H9 (cell line): ENCODE data around the gene SDC3. TPM values are rescaled to one million over a fixed set of nuclear protein-coding genes. Genes with fewer than 3 reads are reported as not detected.

Experiments used
- DNase-seq: peaks from one replicate; pipeline ENCODE4 v3.0.0-alpha.2; 2017
- H2AFZ ChIP-seq: one replicate; pipeline ENCODE4 v1.6.1; 2013; ENCODE audit warnings: mild to moderate bottlenecking, low read length, control low read depth, moderate library complexity
- H2AK5ac ChIP-seq: 2 replicates; pipeline ENCODE4 v1.6.1; 2013; ENCODE audit warnings: low read length, control low read depth, mixed read lengths; ENCODE audit not compliant: insufficient read length
- H2BK120ac ChIP-seq: one replicate; pipeline ENCODE4 v1.6.1; 2013; ENCODE audit warnings: low read depth, mild to moderate bottlenecking, low read length, control low read depth, inconsistent platforms; ENCODE audit not compliant: poor library complexity, severe bottlenecking
- H2BK12ac ChIP-seq: 2 replicates; pipeline ENCODE4 v1.6.1; 2013; ENCODE audit warnings: low read length, control low read depth, mixed read lengths, low read depth; ENCODE audit not compliant: insufficient read length
- H2BK15ac ChIP-seq: 2 replicates; pipeline ENCODE4 v1.6.1; 2013; ENCODE audit warnings: low read depth, low read length, control low read depth
- H2BK20ac ChIP-seq: one replicate; pipeline ENCODE4 v1.6.1; 2013; ENCODE audit warnings: low read depth, mild to moderate bottlenecking, low read length, control low read depth, inconsistent platforms; ENCODE audit not compliant: poor library complexity, severe bottlenecking
- H2BK5ac ChIP-seq: 2 replicates; pipeline ENCODE4 v1.6.1; 2013; ENCODE audit warnings: low read length, control low read depth, mixed read lengths; ENCODE audit not compliant: insufficient read length
- H3K14ac ChIP-seq: 2 replicates; pipeline ENCODE4 v1.6.1; 2013; ENCODE audit warnings: low read length, control low read depth; ENCODE audit not compliant: insufficient read depth
- H3K18ac ChIP-seq: 2 replicates; pipeline ENCODE4 v1.6.1; 2013; ENCODE audit warnings: low read depth, mild to moderate bottlenecking, mixed read lengths, low read length, control low read depth; ENCODE audit not compliant: insufficient read length
- H3K23ac ChIP-seq: 2 replicates; pipeline ENCODE4 v1.6.1; 2013; ENCODE audit warnings: low read length, control low read depth, mixed read lengths, low read depth; ENCODE audit not compliant: insufficient read length
- H3K23me2 ChIP-seq: 2 replicates; pipeline ENCODE4 v1.6.1; 2013; ENCODE audit warnings: low read depth, mild to moderate bottlenecking, mixed read lengths, low read length, control low read depth; ENCODE audit not compliant: insufficient read length, poor library complexity, severe bottlenecking
- H3K27ac ChIP-seq: 2 replicates; pipeline ENCODE4 v1.5.1; 2013; ENCODE audit warnings: low read length, control low read depth, mixed read lengths, low read depth; ENCODE audit not compliant: insufficient read length
- H3K27me3 ChIP-seq: 2 replicates; pipeline ENCODE4 v1.6.1; 2013; ENCODE audit warnings: low read length, control low read depth, inconsistent platforms; ENCODE audit not compliant: insufficient read depth
- H3K4ac ChIP-seq: 2 replicates; pipeline ENCODE4 v1.6.1; 2013; ENCODE audit warnings: low read depth, mild to moderate bottlenecking, control low read depth, inconsistent platforms, low read length, moderate library complexity
- H3K4me1 ChIP-seq: 2 replicates; pipeline ENCODE4 v1.6.1; 2013; ENCODE audit warnings: low read length, control low read depth, inconsistent platforms; ENCODE audit not compliant: insufficient read depth
- H3K4me2 ChIP-seq: 2 replicates; pipeline ENCODE4 v1.6.1; 2013; ENCODE audit warnings: low read length, control low read depth, mixed read lengths; ENCODE audit not compliant: insufficient read length, insufficient read depth
- H3K56ac ChIP-seq: 2 replicates; pipeline ENCODE4 v1.6.1; 2013; ENCODE audit warnings: low read depth, mild to moderate bottlenecking, mixed read lengths, low read length, control low read depth; ENCODE audit not compliant: insufficient read length
- H3K79me1 ChIP-seq: 2 replicates; pipeline ENCODE4 v1.6.1; 2013; ENCODE audit warnings: low read depth, mild to moderate bottlenecking, moderate library complexity, low read length, control low read depth, inconsistent platforms; ENCODE audit not compliant: insufficient read depth, poor library complexity, severe bottlenecking
- H3K79me2 ChIP-seq: 2 replicates; pipeline ENCODE4 v1.6.1; 2013; ENCODE audit warnings: low read length, control low read depth, inconsistent platforms; ENCODE audit not compliant: insufficient read depth
- H3K9ac ChIP-seq: 2 replicates; pipeline ENCODE4 v1.6.1; 2013; ENCODE audit warnings: low read length, control low read depth, mixed read lengths; ENCODE audit not compliant: insufficient read length; ENCODE audit errors: extremely low read depth
- H3K9me3 ChIP-seq: one replicate; pipeline ENCODE4 v1.6.1; 2013; ENCODE audit warnings: low read depth, low read length, inconsistent platforms; ENCODE audit not compliant: control insufficient read depth
- H3T11ph ChIP-seq: one replicate; pipeline ENCODE4 v1.6.1; 2013; ENCODE audit warnings: mild to moderate bottlenecking, low read length, control low read depth, inconsistent platforms
- H4K20me1 ChIP-seq: one replicate; pipeline ENCODE4 v1.6.1; 2013; ENCODE audit not compliant: control insufficient read depth, insufficient read length, insufficient read depth
- H4K5ac ChIP-seq: 2 replicates; pipeline ENCODE4 v1.6.1; 2013; ENCODE audit warnings: low read depth, mild to moderate bottlenecking, mixed read lengths, low read length, control low read depth; ENCODE audit not compliant: insufficient read length
- H4K8ac ChIP-seq: replicated peaks from 2 replicates; pipeline ENCODE4 v1.6.1; 2013; ENCODE audit warnings: low read length, control low read depth, mixed read lengths, low read depth; ENCODE audit not compliant: insufficient read length
- H4K91ac ChIP-seq: 2 replicates; pipeline ENCODE4 v1.6.1; 2013; ENCODE audit warnings: low read depth, mild to moderate bottlenecking, moderate library complexity, mixed read lengths, low read length, control low read depth; ENCODE audit not compliant: insufficient read length
- H3K27ac Mint-ChIP-seq, 3 experiments: 2 replicates in 2 of 3; 3 replicates in 1 of 3; pipeline ENCODE4 v1.8.0; 2020 to 2021; ENCODE audit warnings: mixed read lengths in 3 of 3, mild to moderate bottlenecking in 1 of 3, moderate library complexity in 1 of 3
- H3K27me3 Mint-ChIP-seq: 2 replicates; pipeline ENCODE4 v1.8.0; 2021; ENCODE audit warnings: low read depth, mild to moderate bottlenecking, moderate library complexity, mixed read lengths
- H3K36me3 Mint-ChIP-seq, 3 experiments: 2 replicates in 2 of 3; 3 replicates in 1 of 3; pipeline ENCODE4 v1.8.0; 2020 to 2021; ENCODE audit warnings: low read depth in 3 of 3, mixed read lengths in 3 of 3; ENCODE audit not compliant: insufficient read depth in 1 of 3
- H3K4me1 Mint-ChIP-seq, 2 experiments: 2 replicates each; pipeline ENCODE4 v1.8.0; 2020; ENCODE audit warnings: mixed read lengths in 2 of 2
- H3K4me3 Mint-ChIP-seq, 2 experiments: 2 replicates in 1 of 2; 3 replicates in 1 of 2; pipeline ENCODE4 v1.8.0; 2020 to 2021; ENCODE audit warnings: mild to moderate bottlenecking in 2 of 2, mixed read lengths in 2 of 2, moderate library complexity in 1 of 2
- H3K9me3 Mint-ChIP-seq, 2 experiments: 2 replicates in 1 of 2; 3 replicates in 1 of 2; pipeline ENCODE4 v1.8.0; 2020; ENCODE audit warnings: mild to moderate bottlenecking in 2 of 2, mixed read lengths in 2 of 2, moderate library complexity in 1 of 2
- WGBS: extraction: QIAGEN DNeasy Blood & Tissue Kit; methylation state at CpG from one replicate; pipeline ENCODE4 v1.1.7; 2013; ENCODE audit warnings: missing lambda C conversion rate, low lambda C conversion rate, mixed read lengths; ENCODE audit not compliant: insufficient read length; ENCODE audit errors: extremely low coverage; 5-methylcytosine and 5-hydroxymethylcytosine counted together
- total RNA-seq: library from RNA; stranded (reverse); gene quantifications from 2 replicates; pipeline ENCODE4 v1.2.1, GENCODE V29; 2021
- TF ChIP-seq, protein P1 (sequence below): fragments of 200-600 bp; sonication (generic); conservative IDR thresholded peaks from 3 replicates; pipeline ENCODE4 v1.8.0; 2021; ENCODE audit warnings: antibody characterized with exemption, mild to moderate bottlenecking

Gene SDC3
- total RNA-seq, 1 experiment from 2014 or later: 25.9 TPM

DNA sequence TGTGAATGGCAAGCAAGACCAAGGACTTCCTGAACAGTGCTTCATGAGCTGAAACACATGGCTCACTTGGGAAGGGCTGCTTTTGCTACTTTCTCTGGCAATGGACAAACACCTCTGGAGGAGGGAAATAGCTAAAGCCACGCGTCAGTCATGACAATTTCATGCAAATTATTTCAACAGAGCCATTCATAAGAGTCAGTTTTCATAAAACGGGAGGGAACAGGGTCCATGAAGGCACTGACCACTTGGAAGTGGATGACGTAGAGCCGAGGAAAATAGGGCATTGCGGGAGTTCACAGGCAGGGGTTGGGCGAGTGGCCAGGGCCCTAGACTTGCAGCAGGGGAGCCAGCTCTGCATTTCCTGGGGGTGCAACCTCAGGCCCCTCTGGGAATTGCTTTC is 43.9 kb downstream of the SDC3 start:
- no peak overlapping the region for H2BK12ac ChIP-seq
- WGBS: no CpG with 5 or more reads among the region's 7 CpGs
- no peak overlapping the region for H3K4me2 ChIP-seq
- no peaks in the 10 kb centered on the region for H3K9me3 ChIP-seq
- no peaks in the 10 kb centered on the region; a peak in 1 of 7 replicates for H3K36me3 Mint-ChIP-seq
- no peak overlapping the region for H3K4ac ChIP-seq
- no peak overlapping the region for H2AK5ac ChIP-seq
- no peak overlapping the region for H2BK15ac ChIP-seq
- H3K23ac ChIP-seq: no peak overlapping the region
- H3K18ac ChIP-seq: no peak overlapping the region
- H3K27ac Mint-ChIP-seq: no peak overlapping the region
- no peak overlapping the region for H2BK120ac ChIP-seq
- H2BK20ac ChIP-seq: no peak overlapping the region
- H3K27ac ChIP-seq: no peak overlapping the region
- DNase-seq: no peak
- no peaks in the 10 kb centered on the region for H3K79me2 ChIP-seq
- no peaks in the 10 kb centered on the region for H3K9me3 Mint-ChIP-seq
- H3K79me1 ChIP-seq: no peaks in the 10 kb centered on the region
- no peak overlapping the region for H2AFZ ChIP-seq
- no peak overlapping the region for H4K8ac ChIP-seq
- H4K91ac ChIP-seq: no peak overlapping the region
- no peaks in the 10 kb centered on the region for H3K4me1 ChIP-seq
- no peak overlapping the region for H3K14ac ChIP-seq
- H3K23me2 ChIP-seq: no peaks in the 10 kb centered on the region
- H3T11ph ChIP-seq: no peak overlapping the region
- no peaks in the 10 kb centered on the region for H4K20me1 ChIP-seq
- H3K27me3 Mint-ChIP-seq: no peaks in the 10 kb centered on the region; the same call in 1 of the 2 replicates
- H3K27me3 ChIP-seq: no peaks in the 10 kb centered on the region
- no peak overlapping the region for H3K56ac ChIP-seq
- TF ChIP-seq, protein P1, sequence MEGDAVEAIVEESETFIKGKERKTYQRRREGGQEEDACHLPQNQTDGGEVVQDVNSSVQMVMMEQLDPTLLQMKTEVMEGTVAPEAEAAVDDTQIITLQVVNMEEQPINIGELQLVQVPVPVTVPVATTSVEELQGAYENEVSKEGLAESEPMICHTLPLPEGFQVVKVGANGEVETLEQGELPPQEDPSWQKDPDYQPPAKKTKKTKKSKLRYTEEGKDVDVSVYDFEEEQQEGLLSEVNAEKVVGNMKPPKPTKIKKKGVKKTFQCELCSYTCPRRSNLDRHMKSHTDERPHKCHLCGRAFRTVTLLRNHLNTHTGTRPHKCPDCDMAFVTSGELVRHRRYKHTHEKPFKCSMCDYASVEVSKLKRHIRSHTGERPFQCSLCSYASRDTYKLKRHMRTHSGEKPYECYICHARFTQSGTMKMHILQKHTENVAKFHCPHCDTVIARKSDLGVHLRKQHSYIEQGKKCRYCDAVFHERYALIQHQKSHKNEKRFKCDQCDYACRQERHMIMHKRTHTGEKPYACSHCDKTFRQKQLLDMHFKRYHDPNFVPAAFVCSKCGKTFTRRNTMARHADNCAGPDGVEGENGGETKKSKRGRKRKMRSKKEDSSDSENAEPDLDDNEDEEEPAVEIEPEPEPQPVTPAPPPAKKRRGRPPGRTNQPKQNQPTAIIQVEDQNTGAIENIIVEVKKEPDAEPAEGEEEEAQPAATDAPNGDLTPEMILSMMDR: no peak
- H2BK5ac ChIP-seq: no peak overlapping the region
- H3K9ac ChIP-seq: no peak overlapping the region
- no peak overlapping the region for H4K5ac ChIP-seq
- no peak overlapping the region for H3K4me3 Mint-ChIP-seq
- peaks cover 2 to 3% of the 10 kb centered on the region in 2 experiments; a peak in 2 of 4 replicates for H3K4me1 Mint-ChIP-seq
